ENCODE data around the gene PHLDA3.

- no peak for TF ChIP-seq CTCF (IDR thresholded peaks at IDR 0.05)
- TF ChIP-seq ZFX (IDR thresholded peaks at IDR 0.05; ENCODE audit: borderline replicate concordance), result no peak
Measured at GRCh38 chr1:201481004-201481380, 12.0 kb upstream of the PHLDA3 start.
